ENCODE data around the gene OPCML. TPM values are rescaled to one million over a fixed set of nuclear protein-coding genes. Genes with fewer than 3 reads are reported as not detected.

Gene OPCML
- total and polyA plus RNA-seq, 7 experiments from 2014 or later = not detected

DNA sequence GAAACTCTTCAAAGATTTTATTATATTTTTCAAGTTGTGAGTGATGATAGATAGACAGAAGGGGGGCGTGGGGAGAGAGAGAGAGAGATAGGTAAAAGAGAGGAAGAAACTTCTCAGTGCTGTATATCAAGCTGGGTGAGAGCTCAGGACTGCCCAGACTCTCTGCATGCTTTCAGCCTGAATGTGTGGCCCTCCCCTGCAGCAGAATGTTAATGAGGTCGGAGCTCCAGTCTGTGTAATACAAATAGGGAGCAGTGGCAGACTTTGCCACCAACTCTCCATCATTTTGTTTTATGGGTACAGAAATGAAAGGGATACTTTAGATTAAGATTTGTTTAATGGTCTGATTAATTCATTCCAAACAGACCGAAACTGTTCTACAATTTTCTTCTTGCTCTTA, 752.8 kb downstream of the OPCML start:
- H3K27me3 ChIP-seq (ENCODE audit: control insufficient read depth in 2 of 2, insufficient read depth in 2 of 2, low read length in 2 of 2) = no peaks in the 10 kb centered on the region

DNA sequence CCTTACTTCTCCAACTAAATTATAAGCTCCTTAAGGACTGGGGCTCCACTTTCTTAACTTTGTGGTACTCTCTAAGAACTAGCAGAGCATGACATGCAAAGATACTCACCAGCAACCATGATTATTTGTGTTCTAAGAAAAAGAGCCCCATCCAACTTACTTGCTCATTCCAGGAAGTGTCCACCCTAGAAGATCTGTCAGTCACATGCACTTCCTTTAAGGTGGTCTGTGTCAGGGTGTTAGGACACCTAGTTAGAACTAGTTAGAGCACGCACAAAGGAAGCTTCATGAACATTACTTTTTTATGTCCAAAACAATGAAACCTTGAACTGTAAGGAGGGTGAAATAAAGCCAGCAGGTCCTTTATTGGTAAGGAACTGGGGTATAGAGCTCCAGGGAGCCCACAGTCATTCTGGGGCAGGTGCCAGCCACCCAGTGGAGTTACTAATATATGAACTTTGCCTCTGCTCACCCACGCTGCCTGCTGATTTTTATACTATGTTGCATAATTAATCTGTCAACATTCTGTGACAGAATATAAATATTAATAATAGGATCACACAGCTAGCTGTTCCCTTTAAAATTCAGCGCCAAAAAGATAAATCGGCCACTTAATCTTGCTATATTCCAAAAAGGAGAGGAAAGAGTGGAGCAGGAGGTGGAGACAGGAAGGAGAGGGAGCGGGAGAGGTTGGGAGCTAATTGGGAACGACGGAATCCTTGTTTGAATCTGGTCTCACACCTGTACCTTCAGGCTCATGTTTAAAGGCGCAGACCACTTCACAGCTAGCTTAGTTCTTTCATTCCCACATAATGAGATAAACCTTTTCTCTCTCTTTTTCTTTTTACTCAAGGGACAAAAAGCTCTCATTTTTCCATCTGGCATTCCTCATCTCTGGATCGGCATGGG, 755.0 kb downstream of the OPCML start:
- no peak for DNase-seq
- Histone ChIP-seq H3K9me3 (ENCODE audit: control insufficient read depth in 2 of 3, low read length in 3 of 3) (no peaks in the 10 kb centered on the region), H3K27ac (ENCODE audit: low read depth, low read length) (no peak overlapping the region), H3K4me3 (ENCODE audit: low read length) (no peak overlapping the region), H3K4me1 (ENCODE audit: control insufficient read depth in 2 of 2, insufficient read depth in 2 of 2, low read length in 2 of 2) (no peaks in the 10 kb centered on the region), H3K36me3 (ENCODE audit: control insufficient read depth in 2 of 3, insufficient read depth in 3 of 3, low read length in 3 of 3) (no peaks in the 10 kb centered on the region), H3K27me3 (ENCODE audit: control insufficient read depth in 2 of 2, insufficient read depth in 2 of 2, low read length in 2 of 2) (no peaks in the 10 kb centered on the region)
- H3K9me3 Mint-ChIP-seq = peaks cover 0 to 4% (median 0%) of the 10 kb centered on the region in 11 donors
- no peak for ATAC-seq
- no peak overlapping the region for H3K4me3 Mint-ChIP-seq
- H3K36me3 Mint-ChIP-seq = no peaks in the 10 kb centered on the region
- no peaks in the 10 kb centered on the region for H3K27me3 Mint-ChIP-seq
- ChIA-PET CTCF (interaction anchor here (0.5 kb wide), 1 partner anchor 16 kb away, joined by 3 read pairs; no protein-coding TSS in a partner anchor), POLR2A (no interaction called here)
- no peak overlapping the region for H3K27ac Mint-ChIP-seq
- intact Hi-C loops (cut with micrococcal nuclease) = no loop called here
- no peaks in the 10 kb centered on the region for H3K4me1 Mint-ChIP-seq

More for the DNA sequence above, 752.8 kb downstream of the OPCML start:
- no peaks in the 10 kb centered on the region for H3K36me3 ChIP-seq (ENCODE audit: control insufficient read depth in 2 of 3, insufficient read depth in 3 of 3, low read length in 3 of 3)
- H3K4me1 ChIP-seq (ENCODE audit: control insufficient read depth in 2 of 2, insufficient read depth in 2 of 2, low read length in 2 of 2) = no peaks in the 10 kb centered on the region
- intact Hi-C loops (cut with micrococcal nuclease) = no loop called here
- no peak for DNase-seq
- Mint-ChIP-seq H3K4me1 (no peaks in the 10 kb centered on the region), H3K27me3 (no peaks in the 10 kb centered on the region), H3K36me3 (no peaks in the 10 kb centered on the region), H3K9me3 (peaks cover 0 to 6% (median 0%) of the 10 kb centered on the region in 11 donors), H3K4me3 (no peak overlapping the region), H3K27ac (no peak overlapping the region)
- POLR2A ChIA-PET = no interaction called here
- no peak overlapping the region for H3K27ac ChIP-seq (ENCODE audit: low read depth, low read length)
- no peak overlapping the region for H3K4me3 ChIP-seq (ENCODE audit: low read length)
- ATAC-seq = no peak
- no peaks in the 10 kb centered on the region for H3K9me3 ChIP-seq (ENCODE audit: control insufficient read depth in 2 of 3, low read length in 3 of 3)
- CTCF ChIA-PET = no interaction called here

DNA sequence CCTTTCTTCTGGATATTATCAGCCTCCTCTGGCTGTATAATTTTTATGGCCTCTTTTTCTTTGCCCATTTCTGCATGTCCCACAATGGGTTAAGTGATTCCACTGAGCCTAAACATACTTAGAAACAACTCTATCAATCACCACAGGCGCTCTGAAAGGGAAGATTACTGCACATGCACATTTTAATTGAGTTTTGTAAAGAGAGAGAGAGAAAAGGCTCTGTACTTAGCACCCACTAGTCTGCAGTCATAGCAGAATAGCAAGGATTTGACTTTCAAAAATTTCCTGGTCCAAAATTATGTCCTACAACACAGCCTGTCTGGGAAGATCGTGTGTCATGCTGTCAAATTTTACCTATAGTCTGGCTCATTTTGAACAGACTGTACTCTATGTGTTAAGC, 758.5 kb downstream of the OPCML start:
- ChIA-PET CTCF (no interaction called here), POLR2A (no interaction called here)
- H3K4me1 Mint-ChIP-seq = peaks cover 0 to 2% (median 0%) of the 10 kb centered on the region in 7 donors
- no peaks in the 10 kb centered on the region for H3K36me3 ChIP-seq (ENCODE audit: control insufficient read depth in 2 of 3, insufficient read depth in 3 of 3, low read length in 3 of 3)
- intact Hi-C loops (cut with micrococcal nuclease) = no loop called here
- H3K27me3 Mint-ChIP-seq = peaks cover 0 to 9% (median 6%) of the 10 kb centered on the region in 5 donors
- H3K4me3 ChIP-seq (ENCODE audit: low read length) = no peak overlapping the region
- no peaks in the 10 kb centered on the region for H3K4me1 ChIP-seq (ENCODE audit: control insufficient read depth in 2 of 2, insufficient read depth in 2 of 2, low read length in 2 of 2)
- no peaks in the 10 kb centered on the region for H3K27me3 ChIP-seq (ENCODE audit: control insufficient read depth in 2 of 2, insufficient read depth in 2 of 2, low read length in 2 of 2)
- no peaks in the 10 kb centered on the region for H3K36me3 Mint-ChIP-seq
- H3K27ac Mint-ChIP-seq = no peak overlapping the region
- H3K4me3 Mint-ChIP-seq = no peak overlapping the region
- no peak for DNase-seq
- no peaks in the 10 kb centered on the region for H3K9me3 ChIP-seq (ENCODE audit: control insufficient read depth in 2 of 3, low read length in 3 of 3)
- H3K9me3 Mint-ChIP-seq = peaks cover 0 to 9% (median 0%) of the 10 kb centered on the region in 11 donors
- no peak for ATAC-seq
- no peak overlapping the region for H3K27ac ChIP-seq (ENCODE audit: low read depth, low read length)

DNA sequence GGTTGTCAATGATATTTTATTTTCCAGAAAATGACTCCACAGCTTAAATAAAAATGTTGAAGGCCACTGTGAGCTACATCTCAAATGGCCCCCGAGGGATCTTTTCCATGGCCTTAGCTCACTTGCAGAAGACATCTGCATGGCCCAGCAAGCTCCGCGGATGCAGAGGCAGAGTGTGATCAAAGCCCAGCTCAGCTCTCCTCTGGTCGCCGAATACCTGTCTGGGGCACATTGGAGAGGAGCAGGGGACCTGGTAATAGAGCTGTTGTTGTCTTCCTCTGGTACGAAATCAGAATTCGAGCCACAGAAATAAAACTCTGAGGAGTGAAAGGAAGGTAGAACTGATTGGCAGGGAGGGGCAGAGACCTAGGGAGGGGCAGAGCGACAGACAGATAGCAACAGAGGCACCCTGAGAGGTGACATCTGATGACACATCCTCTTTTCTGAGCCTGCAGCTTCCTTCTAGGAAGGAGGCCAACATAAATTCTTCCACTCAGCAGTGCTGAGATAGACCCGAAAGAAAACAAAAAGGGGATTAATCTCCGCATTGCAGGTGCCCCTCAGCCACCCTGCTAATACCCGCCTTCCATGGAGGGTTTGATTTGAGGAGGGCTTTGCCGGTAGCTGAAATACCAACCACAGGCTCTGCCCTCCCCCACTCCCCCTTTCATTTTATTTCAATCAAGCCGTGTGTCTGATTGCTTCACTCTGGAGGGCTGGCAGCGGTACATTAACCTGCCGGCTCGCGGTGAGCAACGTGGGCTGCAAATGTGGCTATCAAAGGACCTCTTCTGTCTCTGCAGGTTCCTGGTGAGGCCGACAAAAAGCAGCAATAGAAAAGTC, 759.4 kb downstream of the OPCML start:
- intact Hi-C loops (cut with micrococcal nuclease) = no loop called here
- peaks cover 0 to 2% (median 0%) of the 10 kb centered on the region in 7 donors for H3K4me1 Mint-ChIP-seq

DNA sequence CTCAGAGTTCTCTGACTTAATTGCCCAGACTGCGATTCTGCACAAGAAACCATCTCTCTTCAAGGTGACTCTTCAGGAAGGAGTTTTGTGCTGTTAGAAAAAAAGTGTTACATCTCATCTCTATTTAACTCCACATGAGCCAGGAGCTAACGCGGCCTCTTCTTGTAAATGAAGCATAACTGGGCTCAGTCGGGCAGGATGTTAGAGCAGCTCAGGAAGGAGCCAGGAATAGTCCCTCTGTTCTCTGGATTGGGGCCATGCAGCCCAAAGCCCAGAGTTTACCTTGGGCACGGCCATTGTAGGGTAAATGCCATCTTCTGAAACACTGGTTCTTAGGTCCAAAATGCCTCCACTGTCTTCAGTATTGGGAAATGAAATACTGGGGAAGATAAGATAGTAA, 760.6 kb downstream of the OPCML start:
- Histone ChIP-seq H3K4me1 (ENCODE audit: control insufficient read depth in 2 of 2, insufficient read depth in 2 of 2, low read length in 2 of 2) (no peaks in the 10 kb centered on the region), H3K27ac (ENCODE audit: low read depth, low read length) (no peak overlapping the region), H3K36me3 (ENCODE audit: control insufficient read depth in 2 of 3, insufficient read depth in 3 of 3, low read length in 3 of 3) (no peaks in the 10 kb centered on the region), H3K9me3 (ENCODE audit: control insufficient read depth in 2 of 3, low read length in 3 of 3) (no peaks in the 10 kb centered on the region), H3K27me3 (ENCODE audit: control insufficient read depth in 2 of 2, insufficient read depth in 2 of 2, low read length in 2 of 2) (no peaks in the 10 kb centered on the region), H3K4me3 (ENCODE audit: low read length) (no peak overlapping the region)
- CTCF ChIA-PET = no interaction called here
- no peak overlapping the region for H3K4me3 Mint-ChIP-seq
- peaks cover 0 to 2% (median 0%) of the 10 kb centered on the region in 7 donors for H3K4me1 Mint-ChIP-seq
- H3K9me3 Mint-ChIP-seq = peaks cover 0 to 16% (median 2%) of the 10 kb centered on the region in 11 donors
- H3K36me3 Mint-ChIP-seq = no peaks in the 10 kb centered on the region
- POLR2A ChIA-PET = no interaction called here
- intact Hi-C loops (cut with micrococcal nuclease) = no loop called here
- H3K27me3 Mint-ChIP-seq = peaks cover 0 to 9% (median 6%) of the 10 kb centered on the region in 5 donors
- no peak overlapping the region for H3K27ac Mint-ChIP-seq
- DNase-seq (no peak), ATAC-seq (no peak)

More for the DNA sequence above, 759.4 kb downstream of the OPCML start:
- ChIA-PET POLR2A (no interaction called here), CTCF (no interaction called here)
- no peak for DNase-seq
- H3K4me3 Mint-ChIP-seq = peak overlapping the region in 1 of 10 donors; percentile 26
- Histone ChIP-seq H3K9me3 (ENCODE audit: control insufficient read depth in 2 of 3, low read length in 3 of 3) (no peaks in the 10 kb centered on the region), H3K4me3 (ENCODE audit: low read length) (no peak overlapping the region), H3K27ac (ENCODE audit: low read depth, low read length) (no peak overlapping the region), H3K36me3 (ENCODE audit: control insufficient read depth in 2 of 3, insufficient read depth in 3 of 3, low read length in 3 of 3) (no peaks in the 10 kb centered on the region), H3K27me3 (ENCODE audit: control insufficient read depth in 2 of 2, insufficient read depth in 2 of 2, low read length in 2 of 2) (no peaks in the 10 kb centered on the region), H3K4me1 (ENCODE audit: control insufficient read depth in 2 of 2, insufficient read depth in 2 of 2, low read length in 2 of 2) (no peaks in the 10 kb centered on the region)
- no peak for ATAC-seq
- peaks cover 0 to 9% (median 6%) of the 10 kb centered on the region in 5 donors for H3K27me3 Mint-ChIP-seq
- no peak overlapping the region for H3K27ac Mint-ChIP-seq
- H3K36me3 Mint-ChIP-seq = no peaks in the 10 kb centered on the region
- peaks cover 0 to 16% (median 0%) of the 10 kb centered on the region in 11 donors for H3K9me3 Mint-ChIP-seq

DNA sequence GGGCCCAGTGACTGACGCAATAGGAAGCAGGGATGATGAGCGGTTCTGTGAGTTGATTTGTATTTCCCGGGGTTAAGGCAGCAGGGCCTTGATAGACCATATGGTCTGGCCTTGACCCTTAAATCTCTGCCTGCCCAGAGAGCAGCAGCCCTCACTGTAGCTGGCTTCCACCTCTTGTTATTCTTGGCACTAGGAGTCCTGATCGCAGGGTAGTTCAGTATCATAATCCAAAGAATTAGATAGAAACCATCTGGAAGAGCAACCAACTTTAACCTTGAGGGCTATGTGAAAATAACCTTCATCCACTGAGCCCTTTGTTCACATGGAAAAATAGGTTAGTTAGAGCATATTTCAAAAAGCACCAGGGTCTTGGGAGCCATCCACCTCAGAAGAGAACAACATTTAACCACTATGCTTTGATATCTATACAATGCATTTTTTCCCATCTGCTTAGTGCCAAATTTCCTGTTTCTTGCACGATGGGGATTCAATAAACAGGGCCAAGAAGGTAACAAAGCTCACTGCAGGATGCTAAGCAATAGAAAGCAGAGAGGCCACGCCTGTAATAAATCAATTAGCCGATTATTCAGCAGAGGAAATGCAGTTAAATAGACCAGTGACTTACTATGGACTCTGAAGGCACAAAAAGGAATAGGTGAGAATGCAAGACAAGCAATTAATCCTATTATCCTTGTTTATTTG, 761.3 kb downstream of the OPCML start:
- Histone ChIP-seq H3K4me3 (ENCODE audit: low read length) (no peak overlapping the region), H3K9me3 (ENCODE audit: control insufficient read depth in 2 of 3, low read length in 3 of 3) (no peaks in the 10 kb centered on the region), H3K27me3 (ENCODE audit: control insufficient read depth in 2 of 2, insufficient read depth in 2 of 2, low read length in 2 of 2) (no peaks in the 10 kb centered on the region), H3K4me1 (ENCODE audit: control insufficient read depth in 2 of 2, insufficient read depth in 2 of 2, low read length in 2 of 2) (no peaks in the 10 kb centered on the region), H3K36me3 (ENCODE audit: control insufficient read depth in 2 of 3, insufficient read depth in 3 of 3, low read length in 3 of 3) (no peaks in the 10 kb centered on the region), H3K27ac (ENCODE audit: low read depth, low read length) (no peak overlapping the region)
- intact Hi-C loops (cut with micrococcal nuclease) = no loop called here
- no peak for DNase-seq
- no peak for ATAC-seq
- no peak overlapping the region for H3K27ac Mint-ChIP-seq
- CTCF ChIA-PET = no interaction called here
- no peaks in the 10 kb centered on the region for H3K36me3 Mint-ChIP-seq
- peaks cover 0 to 9% (median 6%) of the 10 kb centered on the region in 5 donors for H3K27me3 Mint-ChIP-seq
- peaks cover 0 to 16% (median 5%) of the 10 kb centered on the region in 11 donors for H3K9me3 Mint-ChIP-seq
- no peak overlapping the region for H3K4me3 Mint-ChIP-seq
- POLR2A ChIA-PET = no interaction called here
- H3K4me1 Mint-ChIP-seq = peaks cover 0 to 2% (median 0%) of the 10 kb centered on the region in 7 donors

Data from naive thymus-derived CD4-positive, alpha-beta T cell (primary cell).